SW 1271 (cell line): ENCODE measurements around the gene BTBD9.

Experiments used
- DNase-seq, 2 experiments: peaks; one replicate each; lab custom pipeline; 2025; lab: John Stamatoyannopoulos, UW

BTBD9 gene

GRCh38 chr6:38554700-38555413, 84.9 kb downstream of the BTBD9 start:
- DNase-seq: no peak

GRCh38 chr6:38554014-38554413, 85.7 kb downstream of the BTBD9 start:
- DNase-seq: no peak

- DNase-seq: no peak
These were observed 87.6 kb downstream of the BTBD9 start for GRCh38 chr6:38552121-38552520.

- no peak for DNase-seq
These were observed 89.9 kb downstream of the BTBD9 start for GRCh38 chr6:38549795-38550194.

GRCh38 chr6:38549180-38549579, 90.5 kb downstream of the BTBD9 start:
- DNase-seq: no peak

GRCh38 chr6:38543022-38543421, 96.7 kb downstream of the BTBD9 start:
- no peak for DNase-seq

- DNase-seq: no peak
These were observed 97.7 kb downstream of the BTBD9 start for GRCh38 chr6:38542031-38542430.

GRCh38 chr6:38533064-38533463, 106.7 kb downstream of the BTBD9 start:
- no peak for DNase-seq

- DNase-seq: no peak
These were observed 108.6 kb downstream of the BTBD9 start for GRCh38 chr6:38531134-38531533.

- no peak for DNase-seq
These were observed 111.3 kb downstream of the BTBD9 start for GRCh38 chr6:38528196-38528965.

GRCh38 chr6:38527371-38527770, 112.4 kb downstream of the BTBD9 start:
- DNase-seq: no peak

- DNase-seq: no peak
These were observed 113.8 kb downstream of the BTBD9 start for GRCh38 chr6:38525888-38526287.

GRCh38 chr6:38524436-38525145, 115.1 kb downstream of the BTBD9 start:
- DNase-seq: no peak

- DNase-seq: no peak
These were observed 117.4 kb downstream of the BTBD9 start for GRCh38 chr6:38522322-38522721.

- DNase-seq: no peak
These were observed 121.0 kb downstream of the BTBD9 start for GRCh38 chr6:38518511-38519304.

- no peak for DNase-seq
These were observed 122.7 kb downstream of the BTBD9 start for GRCh38 chr6:38517005-38517404.

GRCh38 chr6:38514399-38514798, 125.3 kb downstream of the BTBD9 start:
- DNase-seq: no peak

GRCh38 chr6:38512211-38512610, 127.5 kb downstream of the BTBD9 start:
- no peak for DNase-seq

- DNase-seq: no peak
These were observed 129.5 kb downstream of the BTBD9 start for GRCh38 chr6:38510205-38510604.

GRCh38 chr6:38509713-38510112, 130.0 kb downstream of the BTBD9 start:
- no peak for DNase-seq

- DNase-seq: no peak
These were observed 130.8 kb downstream of the BTBD9 start for GRCh38 chr6:38508894-38509293.

GRCh38 chr6:38508286-38508685, 131.4 kb downstream of the BTBD9 start:
- no peak for DNase-seq
